Stimulated activated memory B cell treated with anti-CD40 and anti-IgM and Interleukin-4, amounts not matched to agents 10 μg/mL and 1 μg/mL and 100 μg/mL, for 72 hours (primary cell): Measurements from ENCODE around the gene PMPCA.

ENCODE experiments used
- ATAC-seq: fragments of 150-1000 bp; cut with Tn5 transposase; 2 replicates; pipeline ENCODE4 v1.10.0; 2021
- H3K27ac Mint-ChIP-seq: one replicate; pipeline ENCODE4 v1.8.0; 2022; ENCODE audit warnings: mild to moderate bottlenecking, mixed read lengths
- H3K27me3 Mint-ChIP-seq: one replicate; pipeline ENCODE4 v1.8.0; 2022; ENCODE audit warnings: mixed read lengths
- H3K36me3 Mint-ChIP-seq: one replicate; pipeline ENCODE4 v1.8.0; 2022; ENCODE audit warnings: mixed read lengths
- H3K4me1 Mint-ChIP-seq: one replicate; pipeline ENCODE4 v1.8.0; 2022; ENCODE audit warnings: mixed read lengths
- H3K4me3 Mint-ChIP-seq: one replicate; pipeline ENCODE4 v1.8.0; 2022; ENCODE audit warnings: mild to moderate bottlenecking, moderate library complexity, mixed read lengths
- H3K9me3 Mint-ChIP-seq: one replicate; pipeline ENCODE4 v1.8.0; 2022; ENCODE audit warnings: mixed read lengths

The PMPCA gene

GRCh38 chr9:136429683-136430491 lies 19.4 kb downstream of the PMPCA start:
- H3K4me3 Mint-ChIP-seq: no peak overlapping the region
- no peak overlapping the region for H3K27ac Mint-ChIP-seq
- ATAC-seq: no peak
- H3K27me3 Mint-ChIP-seq: no peaks in the 10 kb centered on the region
- H3K4me1 Mint-ChIP-seq: no peaks in the 10 kb centered on the region
- H3K36me3 Mint-ChIP-seq: peaks cover 14% of the 10 kb centered on the region
- H3K9me3 Mint-ChIP-seq: no peaks in the 10 kb centered on the region

GRCh38 chr9:136430588-136431234 lies 20.3 kb downstream of the PMPCA start:
- peaks cover 1% of the 10 kb centered on the region for H3K4me1 Mint-ChIP-seq
- ATAC-seq: no peak
- no peaks in the 10 kb centered on the region for H3K27me3 Mint-ChIP-seq
- no peak overlapping the region for H3K4me3 Mint-ChIP-seq
- H3K27ac Mint-ChIP-seq: no peak overlapping the region
- H3K9me3 Mint-ChIP-seq: no peaks in the 10 kb centered on the region
- peaks cover 6% of the 10 kb centered on the region for H3K36me3 Mint-ChIP-seq

GRCh38 chr9:136431782-136432350 lies 21.4 kb downstream of the PMPCA start:
- peaks cover 5% of the 10 kb centered on the region for H3K36me3 Mint-ChIP-seq
- no peak for ATAC-seq
- no peak overlapping the region for H3K4me3 Mint-ChIP-seq
- H3K27me3 Mint-ChIP-seq: no peaks in the 10 kb centered on the region
- no peaks in the 10 kb centered on the region for H3K9me3 Mint-ChIP-seq
- H3K27ac Mint-ChIP-seq: no peak overlapping the region
- H3K4me1 Mint-ChIP-seq: peaks cover 13% of the 10 kb centered on the region

GRCh38 chr9:136432591-136432990 lies 22.1 kb downstream of the PMPCA start:
- Mint-ChIP-seq H3K36me3 (peaks cover 5% of the 10 kb centered on the region), H3K27me3 (no peaks in the 10 kb centered on the region)
- ATAC-seq: no peak

GRCh38 chr9:136433043-136433715 lies 22.7 kb downstream of the PMPCA start:
- no peak for ATAC-seq
- Mint-ChIP-seq H3K9me3 (no peaks in the 10 kb centered on the region), H3K36me3 (peaks cover 5% of the 10 kb centered on the region), H3K4me1 (peaks cover 26% of the 10 kb centered on the region), H3K27me3 (no peaks in the 10 kb centered on the region), H3K27ac (no peak overlapping the region), H3K4me3 (no peak overlapping the region)

More at GRCh38 chr9:136432591-136432990, 22.1 kb downstream of the PMPCA start:
- Mint-ChIP-seq H3K9me3 (no peaks in the 10 kb centered on the region), H3K27ac (no peak overlapping the region), H3K4me1 (peaks cover 20% of the 10 kb centered on the region), H3K4me3 (no peak overlapping the region)

GRCh38 chr9:136433849-136434579 lies 23.6 kb downstream of the PMPCA start:
- no peaks in the 10 kb centered on the region for H3K27me3 Mint-ChIP-seq
- no peak for ATAC-seq

GRCh38 chr9:136434580-136435169 lies 24.2 kb downstream of the PMPCA start:
- no peak overlapping the region for H3K4me3 Mint-ChIP-seq
- no peak overlapping the region for H3K27ac Mint-ChIP-seq
- peaks cover 29% of the 10 kb centered on the region for H3K4me1 Mint-ChIP-seq
- H3K36me3 Mint-ChIP-seq: peaks cover 5% of the 10 kb centered on the region
- no peaks in the 10 kb centered on the region for H3K27me3 Mint-ChIP-seq
- ATAC-seq: no peak
- no peaks in the 10 kb centered on the region for H3K9me3 Mint-ChIP-seq

More at GRCh38 chr9:136433849-136434579, 23.6 kb downstream of the PMPCA start:
- peaks cover 29% of the 10 kb centered on the region for H3K4me1 Mint-ChIP-seq
- no peak overlapping the region for H3K27ac Mint-ChIP-seq
- peaks cover 5% of the 10 kb centered on the region for H3K36me3 Mint-ChIP-seq
- no peaks in the 10 kb centered on the region for H3K9me3 Mint-ChIP-seq
- H3K4me3 Mint-ChIP-seq: no peak overlapping the region

- H3K9me3 Mint-ChIP-seq: no peaks in the 10 kb centered on the region
- no peak overlapping the region for H3K27ac Mint-ChIP-seq
- ATAC-seq: no peak
- H3K27me3 Mint-ChIP-seq: no peaks in the 10 kb centered on the region
- H3K4me3 Mint-ChIP-seq: no peak overlapping the region
- peaks cover 3% of the 10 kb centered on the region for H3K36me3 Mint-ChIP-seq
- H3K4me1 Mint-ChIP-seq: peaks cover 29% of the 10 kb centered on the region
Observed at GRCh38 chr9:136436055-136436634, 25.7 kb downstream of the PMPCA start.

GRCh38 chr9:136437430-136437829 lies 27.0 kb downstream of the PMPCA start:
- Mint-ChIP-seq H3K27me3 (no peaks in the 10 kb centered on the region), H3K27ac (peak overlapping the region; percentile 64), H3K4me3 (peak overlapping the region; percentile 78), H3K36me3 (peaks cover 13% of the 10 kb centered on the region), H3K4me1 (peaks cover 29% of the 10 kb centered on the region), H3K9me3 (no peaks in the 10 kb centered on the region)
- ATAC-seq: no peak

- Mint-ChIP-seq H3K4me3 (peak overlapping the region; percentile 78), H3K36me3 (peaks cover 18% of the 10 kb centered on the region), H3K9me3 (no peaks in the 10 kb centered on the region), H3K4me1 (peaks cover 29% of the 10 kb centered on the region), H3K27ac (peak overlapping the region; percentile 64), H3K27me3 (no peaks in the 10 kb centered on the region)
- ATAC-seq: no peak
Observed at GRCh38 chr9:136437839-136438547, 27.5 kb downstream of the PMPCA start.

GRCh38 chr9:136438548-136439480 lies 28.4 kb downstream of the PMPCA start:
- Mint-ChIP-seq H3K4me1 (peaks cover 29% of the 10 kb centered on the region), H3K27me3 (no peaks in the 10 kb centered on the region), H3K27ac (peak overlapping the region; percentile 64), H3K9me3 (no peaks in the 10 kb centered on the region), H3K4me3 (peak overlapping the region; percentile 78), H3K36me3 (peaks cover 27% of the 10 kb centered on the region)
- ATAC-seq: peak; percentile 84

GRCh38 chr9:136439481-136440408 lies 29.3 kb downstream of the PMPCA start, which contains the start of gene INPP5E:
TSS of gene INPP5E (minus strand) at chr9:136439845. CDS start at chr9:136439419, 426 bp downstream.
- H3K4me1 Mint-ChIP-seq: peaks cover 29% of the 10 kb centered on the region
- H3K36me3 Mint-ChIP-seq: peaks cover 34% of the 10 kb centered on the region
- peak within 1 kb of the TSS; percentile 78 for H3K4me3 Mint-ChIP-seq
- no peaks in the 10 kb centered on the region for H3K9me3 Mint-ChIP-seq
- H3K27ac Mint-ChIP-seq: peak within 1 kb of the TSS; percentile 64
- no peaks in the 10 kb centered on the region for H3K27me3 Mint-ChIP-seq
- ATAC-seq: peak; percentile 93
